PC-3 (cell line): ENCODE results near the gene BBOX1.

Experiments
- EZH2 ChIP-seq: fragments of 300-600 bp; sonication (generic); IDR thresholded peaks from one replicate; pipeline ENCODE4 v1.6.1; 2017; ENCODE audit warnings: antibody characterized with exemption, mild to moderate bottlenecking, low read length; ENCODE audit not compliant: unreplicated experiment
- EZH2phosphoT487 ChIP-seq: fragments of 300-600 bp; sonication (generic); IDR thresholded peaks from 2 replicates; pipeline ENCODE4 v1.6.1; 2018; ENCODE audit warnings: mild to moderate bottlenecking, antibody characterized with exemption, low read length, borderline replicate concordance
- TF ChIP-seq, protein P1 (sequence below): fragments of 300-600 bp; sonication (generic); conservative IDR thresholded peaks from 2 replicates; pipeline ENCODE4 v1.5.1; 2017; ENCODE audit warnings: antibody characterized with exemption, low read depth, mild to moderate bottlenecking, low read length

DNA sequence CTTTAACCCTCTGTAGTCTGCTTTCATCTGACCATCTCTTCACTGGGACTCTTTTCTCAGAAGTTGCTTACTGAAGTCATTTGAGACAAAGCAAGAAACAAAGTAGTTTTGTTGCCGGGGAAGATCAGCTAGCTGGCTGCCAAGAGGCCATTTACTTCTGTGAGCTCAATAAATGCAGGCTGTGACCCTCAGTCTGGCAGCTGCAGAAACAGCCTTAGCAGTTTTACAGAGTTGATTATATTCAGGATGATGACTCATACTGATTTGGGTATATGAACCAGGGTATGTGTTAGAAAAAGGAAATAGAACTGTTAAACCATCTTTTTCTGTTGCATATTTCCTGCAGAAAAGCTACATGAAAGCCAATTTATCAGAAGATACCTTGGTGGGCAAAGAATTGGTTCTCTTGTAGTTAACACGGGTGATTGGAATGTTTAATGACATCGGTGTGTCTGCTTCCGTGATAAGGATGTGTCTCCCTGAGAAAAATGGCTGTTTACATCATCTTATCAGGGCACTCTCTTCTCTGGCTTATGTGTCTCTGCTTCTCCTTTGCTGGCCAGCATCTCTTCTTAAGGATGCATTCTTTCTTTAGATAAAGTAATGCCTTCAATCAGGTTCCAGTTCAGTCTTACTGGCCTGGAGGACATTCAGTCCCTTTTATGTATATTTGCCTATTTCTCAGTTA is 28.2 kb upstream of the BBOX1 start:
- TF ChIP-seq EZH2: no peak
- TF ChIP-seq, protein P1, sequence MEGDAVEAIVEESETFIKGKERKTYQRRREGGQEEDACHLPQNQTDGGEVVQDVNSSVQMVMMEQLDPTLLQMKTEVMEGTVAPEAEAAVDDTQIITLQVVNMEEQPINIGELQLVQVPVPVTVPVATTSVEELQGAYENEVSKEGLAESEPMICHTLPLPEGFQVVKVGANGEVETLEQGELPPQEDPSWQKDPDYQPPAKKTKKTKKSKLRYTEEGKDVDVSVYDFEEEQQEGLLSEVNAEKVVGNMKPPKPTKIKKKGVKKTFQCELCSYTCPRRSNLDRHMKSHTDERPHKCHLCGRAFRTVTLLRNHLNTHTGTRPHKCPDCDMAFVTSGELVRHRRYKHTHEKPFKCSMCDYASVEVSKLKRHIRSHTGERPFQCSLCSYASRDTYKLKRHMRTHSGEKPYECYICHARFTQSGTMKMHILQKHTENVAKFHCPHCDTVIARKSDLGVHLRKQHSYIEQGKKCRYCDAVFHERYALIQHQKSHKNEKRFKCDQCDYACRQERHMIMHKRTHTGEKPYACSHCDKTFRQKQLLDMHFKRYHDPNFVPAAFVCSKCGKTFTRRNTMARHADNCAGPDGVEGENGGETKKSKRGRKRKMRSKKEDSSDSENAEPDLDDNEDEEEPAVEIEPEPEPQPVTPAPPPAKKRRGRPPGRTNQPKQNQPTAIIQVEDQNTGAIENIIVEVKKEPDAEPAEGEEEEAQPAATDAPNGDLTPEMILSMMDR: no peak
- no peak for TF ChIP-seq EZH2phosphoT487
